ENCODE data around the gene WBP1. TPM values are rescaled to one million over a fixed set of nuclear protein-coding genes. Genes with fewer than 3 reads are reported as not detected.
"Not testable (repeated sequence)": the region's sequence is repeated elsewhere in the genome, so short reads cannot be mapped to it uniquely, and the experiment has no call there.

Gene WBP1
- total RNA-seq, 1 donor = 121 TPM

DNA sequence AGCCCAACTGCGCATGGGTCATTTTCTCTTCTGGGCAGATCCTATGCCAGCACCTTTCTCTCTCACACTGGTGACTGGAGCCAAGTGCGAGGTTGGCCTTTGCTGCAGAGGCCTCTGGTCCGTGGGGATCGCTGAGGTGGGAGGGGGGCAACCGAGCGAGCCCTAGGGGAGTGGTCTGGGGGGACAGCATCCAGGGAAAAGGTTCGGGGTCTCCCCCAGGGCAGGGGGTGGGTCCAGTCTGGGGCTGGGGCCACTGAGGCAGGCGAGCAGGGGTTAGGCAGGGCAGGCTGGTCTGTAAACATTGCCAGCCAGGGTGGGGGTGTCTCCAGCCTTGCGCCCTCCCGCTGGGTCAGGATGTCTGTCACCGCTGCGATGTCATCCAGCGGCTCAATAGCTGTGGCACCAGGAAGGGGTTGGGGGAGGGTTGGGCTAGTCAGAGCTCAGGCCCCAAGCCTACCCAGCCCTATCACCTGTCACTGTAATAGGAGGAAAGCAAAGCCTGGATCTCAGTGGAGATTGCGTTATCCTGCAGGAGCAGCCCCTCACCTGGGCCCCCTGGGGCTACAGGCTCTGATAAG is 32.0 kb upstream of the WBP1 start:
- DNase-seq (ENCODE audit: low read depth in 2 of 3, low spot score in 2 of 3) = no peak

DNA sequence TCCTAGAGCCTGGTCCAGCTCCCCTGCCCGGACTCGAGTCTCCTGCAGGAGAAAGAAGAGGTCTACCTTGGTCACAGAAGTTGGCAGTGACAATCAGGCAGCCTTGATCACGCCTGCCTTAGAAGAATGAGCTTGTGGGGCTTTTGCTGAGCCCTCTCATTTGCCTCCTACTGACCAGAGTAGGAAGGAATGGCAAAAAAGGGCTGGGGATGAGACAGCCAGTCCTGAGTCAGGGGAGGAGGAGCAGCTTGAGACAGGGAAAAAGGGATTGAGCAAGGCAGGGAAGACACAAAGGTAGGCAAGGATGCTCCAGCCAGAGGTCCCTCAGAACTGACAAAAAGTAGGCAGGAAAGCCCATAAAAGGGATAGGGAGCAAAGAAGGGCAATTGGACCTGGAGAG is 30.7 kb upstream of the WBP1 start:
- DNase-seq (ENCODE audit: low read depth in 2 of 3, low spot score in 2 of 3) = no peak

- no peak for DNase-seq (ENCODE audit: low read depth in 2 of 3, low spot score in 2 of 3)
Measured at GRCh38 chr2:74428675-74429074, 29.6 kb upstream of the WBP1 start.

DNA sequence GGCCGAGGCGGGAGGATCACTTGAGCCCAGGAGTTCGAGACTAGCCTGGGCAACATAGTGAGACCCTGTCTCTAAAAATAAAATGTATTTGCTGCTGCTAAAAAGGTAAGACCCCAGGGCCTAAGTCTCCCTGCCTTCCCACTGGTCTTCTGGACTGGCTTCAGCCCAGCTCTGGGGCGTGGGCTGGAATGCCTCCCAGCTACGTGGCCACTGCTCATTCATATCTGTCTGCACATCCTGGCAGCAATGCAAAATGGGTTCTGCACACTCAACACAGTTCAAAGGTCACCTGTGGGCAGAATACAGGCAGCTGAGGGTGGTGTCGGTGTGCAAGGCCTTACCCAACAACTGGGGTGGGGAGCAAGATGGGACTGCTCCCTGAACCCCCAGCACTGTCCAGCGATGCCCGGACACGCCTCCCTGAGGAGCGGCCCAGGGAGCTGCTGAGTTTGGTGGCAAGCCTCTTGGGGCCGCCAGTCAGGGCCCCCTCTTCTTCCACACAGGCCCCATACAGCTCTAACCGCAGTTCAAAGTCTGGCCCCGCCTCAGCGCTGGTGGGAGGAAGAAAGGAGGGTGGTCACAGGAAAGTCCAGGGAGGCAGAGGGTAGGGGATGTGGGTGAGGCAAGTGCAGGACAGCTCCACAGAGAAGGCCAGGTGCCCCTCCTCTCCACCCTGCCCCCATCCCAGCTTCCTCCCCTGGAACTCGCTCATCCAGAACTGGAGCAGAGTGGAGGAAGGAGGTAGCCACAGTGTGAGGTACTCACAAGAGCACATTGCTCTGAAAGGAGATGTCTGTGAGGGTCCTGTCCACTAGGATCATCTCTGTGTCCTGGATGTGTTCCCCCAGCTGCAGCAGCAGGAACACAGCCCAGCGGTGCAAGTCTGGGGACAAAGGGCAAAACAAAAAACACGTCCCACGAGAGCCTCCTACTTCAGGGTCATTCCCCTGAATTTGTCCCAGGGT is 28.5 kb upstream of the WBP1 start:
- no peak for DNase-seq (ENCODE audit: low read depth in 2 of 3, low spot score in 2 of 3)

GRCh38 chr2:74430502-74430901 is 27.7 kb upstream of the WBP1 start:
- no peak for DNase-seq (ENCODE audit: low read depth in 2 of 3, low spot score in 2 of 3)

DNA sequence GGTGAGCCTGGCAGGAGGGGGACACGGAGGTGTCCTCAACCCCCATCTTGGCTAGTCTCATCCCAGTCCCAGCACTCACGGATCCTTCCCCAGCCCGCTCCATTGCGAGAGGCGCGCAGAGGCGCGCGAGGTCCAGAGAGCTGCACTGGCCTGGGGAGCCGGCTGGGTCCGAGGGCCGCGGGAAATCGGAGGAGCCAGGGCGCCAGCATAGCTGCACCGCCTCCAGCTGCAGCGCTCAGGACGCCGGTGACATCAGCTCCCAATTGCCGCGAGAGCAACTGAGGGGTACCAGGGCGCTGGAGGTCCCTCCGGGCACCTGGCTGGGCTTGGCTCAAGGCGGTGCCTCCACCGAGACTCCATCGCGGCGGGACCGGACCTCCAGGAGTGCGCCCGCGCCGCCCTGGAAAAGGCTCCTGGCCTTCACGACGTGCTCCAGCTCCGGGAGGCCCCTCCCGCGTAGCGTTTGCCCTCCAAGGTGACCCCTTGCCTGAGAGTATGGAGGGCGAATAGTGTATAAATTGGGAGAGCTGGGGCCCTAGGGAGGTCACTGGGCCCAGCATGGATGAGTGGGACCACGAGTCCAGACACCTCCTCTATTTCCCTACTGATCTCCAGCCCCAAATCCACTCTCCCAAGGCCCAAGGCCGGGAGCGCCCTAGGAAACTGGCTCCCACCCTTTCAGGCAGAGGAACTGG is 22.0 kb upstream of the WBP1 start:
- no peak for DNase-seq (ENCODE audit: low read depth in 2 of 3, low spot score in 2 of 3)

DNA sequence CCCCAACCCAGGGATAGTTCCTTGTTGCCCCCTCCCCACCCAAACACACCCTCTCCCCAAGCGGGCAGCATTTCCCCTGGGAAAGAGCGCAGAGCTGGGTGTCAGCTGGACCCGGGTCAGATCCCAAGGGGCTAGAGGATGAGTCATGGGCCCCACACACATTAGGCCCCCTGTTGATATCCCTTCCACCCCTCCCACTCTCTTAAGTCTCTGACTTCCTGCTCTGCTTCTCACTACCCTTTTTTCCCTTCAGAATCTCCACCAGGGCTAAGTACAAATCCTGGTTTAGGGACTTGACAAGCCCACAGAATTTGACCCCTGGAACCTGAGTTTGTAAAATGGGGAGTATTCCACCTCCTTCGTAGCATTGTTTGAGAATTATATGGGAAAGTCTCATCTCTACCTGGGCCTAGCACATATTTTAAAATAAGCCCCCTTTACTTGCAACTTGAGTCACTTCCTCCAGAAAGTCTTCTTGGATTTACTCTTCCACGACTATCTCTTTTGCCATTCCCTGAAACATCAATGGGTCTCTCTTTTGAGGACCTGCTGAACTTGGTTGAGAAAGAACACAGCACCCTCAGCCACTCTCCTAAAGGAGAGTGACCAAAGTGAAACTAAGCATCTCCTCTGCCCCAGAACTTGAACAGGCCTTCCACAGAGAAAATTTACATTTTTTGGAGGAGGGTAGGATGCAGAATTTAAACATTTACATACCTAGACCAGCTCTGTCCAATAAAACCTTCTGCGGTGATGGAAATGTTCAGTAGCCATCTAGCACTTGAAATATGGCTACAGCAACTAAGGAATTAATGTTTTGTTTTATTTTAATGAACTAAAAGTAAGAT is 21.2 kb upstream of the WBP1 start:
- no peak for DNase-seq (ENCODE audit: low read depth in 2 of 3, low spot score in 2 of 3)

GRCh38 chr2:74438248-74438647 is 20.0 kb upstream of the WBP1 start:
- no peak for DNase-seq (ENCODE audit: low read depth in 2 of 3, low spot score in 2 of 3)

GRCh38 chr2:74439373-74439772 is 18.9 kb upstream of the WBP1 start:
- DNase-seq (ENCODE audit: low read depth in 2 of 3, low spot score in 2 of 3) = no peak

DNA sequence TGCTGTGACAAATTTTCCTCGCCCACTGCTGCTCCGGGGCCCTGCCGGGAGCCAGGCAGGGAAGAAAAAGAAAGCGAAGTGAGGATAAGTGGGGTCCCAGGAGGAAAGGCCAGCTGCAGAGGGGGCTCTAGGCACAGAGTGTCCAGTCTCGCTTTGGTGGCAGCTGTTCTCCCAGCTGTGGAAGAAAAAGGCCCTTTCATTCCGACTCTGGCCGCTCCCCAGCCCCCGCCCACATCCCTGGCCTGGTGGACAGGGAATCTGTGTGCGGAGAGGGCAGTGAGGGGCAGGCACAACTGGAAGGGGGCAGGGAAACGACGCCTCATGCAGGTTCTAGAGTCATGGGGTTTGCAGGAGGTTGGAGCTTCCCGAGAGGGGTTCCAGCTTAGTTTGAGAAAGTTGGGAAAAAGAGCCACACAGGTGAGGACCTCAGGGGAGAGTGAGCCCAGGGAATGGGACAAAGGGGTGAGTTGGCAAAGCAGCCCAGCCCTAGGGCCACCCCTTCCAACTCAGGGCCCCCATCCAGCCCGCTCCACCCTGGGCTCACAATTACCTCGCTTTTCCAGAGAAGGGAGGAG is 18.3 kb upstream of the WBP1 start:
- no peak for DNase-seq (ENCODE audit: low read depth in 2 of 3, low spot score in 2 of 3)

DNA sequence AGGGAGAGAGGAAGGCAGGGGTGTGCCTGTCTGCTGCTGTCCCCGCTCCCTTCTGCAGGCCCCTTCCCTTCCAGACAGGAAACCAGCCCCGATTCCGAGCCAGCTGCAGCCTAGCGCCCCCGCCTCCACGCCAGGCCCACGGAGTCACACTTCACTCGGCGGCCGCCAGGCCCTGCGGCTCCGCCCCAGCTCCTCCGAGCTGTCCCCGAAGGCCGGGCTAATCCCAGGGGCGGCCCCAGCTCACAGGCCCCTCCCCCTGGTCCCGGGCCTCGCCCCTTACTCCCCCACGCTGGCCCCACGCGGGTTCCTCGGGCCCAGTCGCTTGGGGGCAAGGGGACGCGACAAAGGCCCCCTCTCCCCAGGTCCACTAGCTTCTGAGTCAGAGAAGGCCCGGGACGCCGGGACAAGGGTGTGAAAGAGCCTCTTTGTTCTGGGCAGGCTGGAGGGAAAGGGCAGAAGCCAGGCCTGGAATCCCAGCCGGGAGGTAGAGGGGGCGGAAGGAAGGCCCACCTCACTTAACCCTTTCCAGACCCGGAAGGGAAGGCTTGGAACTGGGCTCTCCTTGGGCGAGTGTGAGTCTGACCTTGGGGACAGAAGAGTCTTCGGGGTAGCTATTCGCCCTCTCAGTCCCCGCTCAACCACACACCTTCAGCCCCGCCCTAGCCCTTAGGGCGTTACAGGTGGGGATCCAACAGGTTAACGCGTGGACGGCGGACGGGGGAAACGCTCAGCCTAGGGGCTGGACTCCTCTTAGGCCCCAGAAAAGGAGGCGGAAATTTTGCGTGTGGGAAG is 17.7 kb upstream of the WBP1 start:
- DNase-seq (ENCODE audit: low read depth in 2 of 3, low spot score in 2 of 3) = peak in 2 of 3 donors; percentile 77 to 82

DNA sequence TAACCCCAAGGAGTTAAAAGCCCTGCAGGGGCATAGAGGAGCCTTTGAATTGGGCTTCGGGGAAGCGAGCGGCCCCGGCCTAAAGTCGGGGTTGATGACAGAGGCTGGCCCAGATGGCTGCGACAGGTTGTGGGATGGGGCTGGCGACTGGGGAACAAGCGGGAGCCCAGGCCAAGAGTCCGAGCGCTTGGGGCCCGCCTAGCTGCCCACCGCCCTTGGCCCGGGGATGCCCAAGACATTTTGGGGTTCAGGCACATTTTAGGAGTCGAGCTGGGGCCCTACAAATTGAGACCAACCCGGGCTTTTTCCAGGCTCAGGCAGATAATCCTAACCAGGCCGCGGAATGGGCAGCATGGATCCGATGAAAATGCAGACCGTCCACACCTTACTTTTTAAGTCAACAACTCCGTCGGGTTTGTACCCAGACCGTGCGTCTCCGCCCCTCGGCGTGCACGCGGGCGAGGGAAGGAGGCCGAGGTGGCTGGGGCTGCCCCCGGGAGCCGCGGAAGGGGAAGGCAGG is 17.0 kb upstream of the WBP1 start:
- no peak for DNase-seq (ENCODE audit: low read depth in 2 of 3, low spot score in 2 of 3)

DNA sequence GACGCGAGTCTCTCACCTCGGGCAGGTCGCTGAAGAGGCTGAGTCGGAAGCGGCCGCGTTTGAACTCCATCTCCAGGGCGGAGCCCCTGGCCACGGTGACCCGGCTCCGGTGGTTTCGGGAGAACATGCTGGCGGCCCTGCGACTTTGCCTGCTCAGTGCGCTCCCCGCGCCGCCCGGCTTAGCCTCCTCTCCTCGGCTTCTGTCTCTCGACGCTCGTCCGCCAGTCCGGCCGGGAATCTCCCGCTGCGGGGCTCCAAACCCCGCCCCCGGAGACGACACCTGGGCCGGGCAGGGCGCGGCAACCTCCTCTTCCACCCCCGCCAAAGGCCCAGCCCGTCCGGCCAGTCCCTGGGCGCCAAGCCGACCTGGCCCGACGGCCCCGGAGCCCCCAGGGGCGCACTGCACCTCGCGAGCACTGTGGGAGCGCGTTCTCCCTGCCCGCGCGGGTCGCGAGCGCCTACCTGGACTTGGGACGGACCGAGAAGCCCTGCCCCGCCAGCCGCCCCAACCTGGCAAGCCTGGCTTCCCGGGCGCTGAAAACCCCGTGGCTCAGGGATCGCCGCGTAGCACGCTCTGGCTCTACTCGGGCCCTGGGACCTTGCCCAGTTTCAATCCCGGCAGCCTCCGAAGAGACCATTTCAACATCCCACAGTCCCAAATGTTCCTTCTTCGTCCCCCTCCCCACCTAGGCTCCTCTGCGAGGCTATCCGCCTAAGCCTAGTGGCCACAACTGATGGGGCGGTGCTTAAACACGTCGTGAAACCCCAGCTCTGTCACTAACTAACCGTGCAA is 16.4 kb upstream of the WBP1 start, which contains the start of gene RTKN:
Gene RTKN (minus strand): TSS at position 248 of the 793 bp plus-strand sequence. CDS start 121 bp downstream, at position 127.
- DNase-seq (ENCODE audit: low read depth in 2 of 3, low spot score in 2 of 3) = no peak

DNA sequence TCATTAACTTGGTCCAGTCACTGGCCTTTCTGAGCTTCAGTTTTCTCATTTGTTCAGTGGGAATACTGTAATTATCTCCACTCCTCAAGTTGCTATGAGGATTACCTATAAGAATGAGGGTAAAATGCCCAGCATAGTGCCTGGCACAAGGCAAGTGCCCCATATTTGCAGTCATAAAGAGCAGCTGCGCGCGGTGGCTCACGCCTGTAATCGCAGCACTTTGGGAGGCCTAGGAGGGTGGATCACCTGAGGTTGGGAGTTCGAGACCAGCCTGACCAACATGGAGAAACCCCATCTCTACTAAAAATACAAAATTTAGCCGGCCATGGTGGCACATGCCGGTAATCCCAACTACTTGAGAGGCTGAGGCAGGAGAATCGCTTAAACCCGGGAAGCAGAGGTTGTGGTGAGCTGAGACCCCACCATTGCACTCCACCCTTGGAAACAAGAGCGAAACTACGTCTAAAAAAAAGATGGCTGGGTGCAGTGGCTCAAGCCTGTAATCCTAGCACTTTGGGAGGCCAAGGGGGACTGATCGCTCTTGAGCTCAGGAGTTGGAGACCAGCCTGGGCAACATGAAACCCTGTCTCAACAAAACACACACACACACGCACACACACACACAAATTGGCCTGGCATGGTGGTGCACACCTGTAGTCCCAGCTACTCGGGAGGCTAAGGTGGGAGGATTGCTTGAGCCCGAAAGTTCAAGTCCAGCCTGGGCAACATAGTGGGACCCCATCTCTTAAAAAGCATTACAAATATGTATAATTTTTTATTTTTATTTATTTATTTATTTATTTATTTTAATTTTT is 15.5 kb upstream of the WBP1 start:
- not testable (repeated sequence) for DNase-seq (ENCODE audit: low read depth in 2 of 3, low spot score in 2 of 3)

DNA sequence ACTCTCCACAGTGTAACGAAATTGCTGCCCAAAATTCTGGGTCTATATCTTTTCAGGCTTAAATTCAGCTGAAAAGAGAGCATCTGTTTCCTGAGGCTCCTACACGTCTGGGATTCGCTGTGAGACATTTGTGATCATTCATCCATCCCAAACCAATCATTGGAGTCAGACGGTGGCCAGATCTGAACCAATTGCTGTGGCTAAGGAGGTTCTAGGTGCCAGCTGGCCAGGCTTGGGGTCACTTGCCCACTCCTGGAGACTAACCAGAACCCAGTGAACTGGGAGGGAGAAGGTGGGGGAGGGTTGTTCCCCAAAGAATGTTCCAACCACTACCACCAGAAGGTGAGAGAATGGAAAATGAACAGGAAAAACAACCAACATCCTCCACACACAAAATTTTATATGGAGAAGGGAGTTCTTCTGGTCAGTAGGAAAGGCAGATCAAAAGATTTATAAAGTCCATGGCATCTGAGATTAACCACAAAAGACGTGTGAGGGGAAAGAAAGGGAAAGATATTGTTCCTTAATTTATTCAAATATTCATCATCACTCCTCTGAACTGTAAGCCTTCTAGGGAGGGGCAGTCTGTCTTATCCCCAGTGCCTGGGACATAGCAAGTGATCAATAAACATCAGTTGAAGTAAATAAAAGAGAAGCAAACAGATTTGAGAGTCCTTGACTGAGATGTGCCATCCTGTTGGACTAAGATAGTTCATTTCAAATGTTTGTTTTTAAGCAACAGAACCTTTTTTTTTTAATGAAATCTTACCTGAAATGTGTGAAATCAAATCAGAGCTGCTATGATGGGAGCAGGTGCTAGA is 13.5 kb upstream of the WBP1 start:
- DNase-seq (ENCODE audit: low read depth in 2 of 3, low spot score in 2 of 3) = no peak

- no peak for DNase-seq (ENCODE audit: low read depth in 2 of 3, low spot score in 2 of 3)
Measured at GRCh38 chr2:74447230-74447999, 10.8 kb upstream of the WBP1 start.
